ENCODE results near the gene ZEB2.
A peak's percentile ranks its signal among the peaks of the same experiment; 100 is the strongest.

ZEB2 gene

GRCh38 chr2:144379851-144380311 is 140.0 kb downstream of the ZEB2 start:
- no peak for TF ChIP-seq CTCF (IDR thresholded peaks at IDR 0.05; ENCODE audit: insufficient read depth, low read length, poor library complexity, severe bottlenecking)
- H3K4me3 ChIP-seq (replicated peaks; ENCODE audit: low read depth, low read length) = no peak overlapping the region
- H3K27me3 ChIP-seq (replicated peaks; ENCODE audit: control insufficient read depth, insufficient read depth, low read length) = no peaks in the 10 kb centered on the region
- H3K36me3 ChIP-seq (ENCODE audit: control insufficient read depth, insufficient read depth, low read length) = no peaks in the 10 kb centered on the region
- DNase-seq (ENCODE audit: extremely low read depth, insufficient read length) = no peak

- no peak for TF ChIP-seq CTCF (IDR thresholded peaks at IDR 0.05; ENCODE audit: insufficient read depth, low read length, poor library complexity, severe bottlenecking)
- DNase-seq (ENCODE audit: extremely low read depth, insufficient read length) = no peak
- H3K27me3 ChIP-seq (replicated peaks; ENCODE audit: control insufficient read depth, insufficient read depth, low read length) = no peaks in the 10 kb centered on the region
- no peaks in the 10 kb centered on the region for H3K36me3 ChIP-seq (ENCODE audit: control insufficient read depth, insufficient read depth, low read length)
- H3K4me3 ChIP-seq (replicated peaks; ENCODE audit: low read depth, low read length) = no peak overlapping the region
These were observed 141.4 kb downstream of the ZEB2 start for GRCh38 chr2:144378551-144378950.

- Histone ChIP-seq H3K36me3 (ENCODE audit: control insufficient read depth, insufficient read depth, low read length) (no peaks in the 10 kb centered on the region), H3K4me3 (replicated peaks; ENCODE audit: low read depth, low read length) (no peak overlapping the region), H3K27me3 (replicated peaks; ENCODE audit: control insufficient read depth, insufficient read depth, low read length) (no peaks in the 10 kb centered on the region)
- TF ChIP-seq CTCF (IDR thresholded peaks at IDR 0.05; ENCODE audit: insufficient read depth, low read length, poor library complexity, severe bottlenecking) = no peak
- DNase-seq (ENCODE audit: extremely low read depth, insufficient read length) = no peak
These were observed 142.0 kb downstream of the ZEB2 start for GRCh38 chr2:144377914-144378313.

GRCh38 chr2:144376926-144377325 is 143.0 kb downstream of the ZEB2 start:
- Histone ChIP-seq H3K4me3 (replicated peaks; ENCODE audit: low read depth, low read length) (no peak overlapping the region), H3K36me3 (ENCODE audit: control insufficient read depth, insufficient read depth, low read length) (no peaks in the 10 kb centered on the region), H3K27me3 (replicated peaks; ENCODE audit: control insufficient read depth, insufficient read depth, low read length) (no peaks in the 10 kb centered on the region)
- DNase-seq (ENCODE audit: extremely low read depth, insufficient read length) = no peak
- TF ChIP-seq CTCF (IDR thresholded peaks at IDR 0.05; ENCODE audit: insufficient read depth, low read length, poor library complexity, severe bottlenecking) = no peak

- no peaks in the 10 kb centered on the region for H3K27me3 ChIP-seq (replicated peaks; ENCODE audit: control insufficient read depth, insufficient read depth, low read length)
- no peak for DNase-seq (ENCODE audit: extremely low read depth, insufficient read length)
- no peak overlapping the region for H3K4me3 ChIP-seq (replicated peaks; ENCODE audit: low read depth, low read length)
- H3K36me3 ChIP-seq (ENCODE audit: control insufficient read depth, insufficient read depth, low read length) = no peaks in the 10 kb centered on the region
- TF ChIP-seq CTCF (IDR thresholded peaks at IDR 0.05; ENCODE audit: insufficient read depth, low read length, poor library complexity, severe bottlenecking) = no peak
These were observed 143.5 kb downstream of the ZEB2 start for GRCh38 chr2:144376460-144376859.

- no peak for TF ChIP-seq CTCF (IDR thresholded peaks at IDR 0.05; ENCODE audit: insufficient read depth, low read length, poor library complexity, severe bottlenecking)
- peak; percentile 62 for DNase-seq (ENCODE audit: extremely low read depth, insufficient read length)
- Histone ChIP-seq H3K27me3 (replicated peaks; ENCODE audit: control insufficient read depth, insufficient read depth, low read length) (no peaks in the 10 kb centered on the region), H3K36me3 (ENCODE audit: control insufficient read depth, insufficient read depth, low read length) (no peaks in the 10 kb centered on the region), H3K4me3 (replicated peaks; ENCODE audit: low read depth, low read length) (no peak overlapping the region)
These were observed 145.7 kb downstream of the ZEB2 start for GRCh38 chr2:144374163-144374661.
